H9 (cell line): ENCODE results near the gene PAMR1. TPM values are rescaled to one million over a fixed set of nuclear protein-coding genes. Genes with fewer than 3 reads are reported as not detected.

Source experiments
- DNase-seq: peaks from one replicate; pipeline ENCODE4 v3.0.0-alpha.2; 2017
- H2AFZ ChIP-seq: one replicate; pipeline ENCODE4 v1.6.1; 2013; ENCODE audit warnings: mild to moderate bottlenecking, low read length, control low read depth, moderate library complexity
- H2AK5ac ChIP-seq: 2 replicates; pipeline ENCODE4 v1.6.1; 2013; ENCODE audit warnings: low read length, control low read depth, mixed read lengths; ENCODE audit not compliant: insufficient read length
- H2BK120ac ChIP-seq: one replicate; pipeline ENCODE4 v1.6.1; 2013; ENCODE audit warnings: low read depth, mild to moderate bottlenecking, low read length, control low read depth, inconsistent platforms; ENCODE audit not compliant: poor library complexity, severe bottlenecking
- H2BK12ac ChIP-seq: 2 replicates; pipeline ENCODE4 v1.6.1; 2013; ENCODE audit warnings: low read length, control low read depth, mixed read lengths, low read depth; ENCODE audit not compliant: insufficient read length
- H2BK15ac ChIP-seq: 2 replicates; pipeline ENCODE4 v1.6.1; 2013; ENCODE audit warnings: low read depth, low read length, control low read depth
- H2BK20ac ChIP-seq: one replicate; pipeline ENCODE4 v1.6.1; 2013; ENCODE audit warnings: low read depth, mild to moderate bottlenecking, low read length, control low read depth, inconsistent platforms; ENCODE audit not compliant: poor library complexity, severe bottlenecking
- H2BK5ac ChIP-seq: 2 replicates; pipeline ENCODE4 v1.6.1; 2013; ENCODE audit warnings: low read length, control low read depth, mixed read lengths; ENCODE audit not compliant: insufficient read length
- H3K14ac ChIP-seq: 2 replicates; pipeline ENCODE4 v1.6.1; 2013; ENCODE audit warnings: low read length, control low read depth; ENCODE audit not compliant: insufficient read depth
- H3K18ac ChIP-seq: 2 replicates; pipeline ENCODE4 v1.6.1; 2013; ENCODE audit warnings: low read depth, mild to moderate bottlenecking, mixed read lengths, low read length, control low read depth; ENCODE audit not compliant: insufficient read length
- H3K23ac ChIP-seq: 2 replicates; pipeline ENCODE4 v1.6.1; 2013; ENCODE audit warnings: low read length, control low read depth, mixed read lengths, low read depth; ENCODE audit not compliant: insufficient read length
- H3K23me2 ChIP-seq: 2 replicates; pipeline ENCODE4 v1.6.1; 2013; ENCODE audit warnings: low read depth, mild to moderate bottlenecking, mixed read lengths, low read length, control low read depth; ENCODE audit not compliant: insufficient read length, poor library complexity, severe bottlenecking
- H3K27ac ChIP-seq: 2 replicates; pipeline ENCODE4 v1.5.1; 2013; ENCODE audit warnings: low read length, control low read depth, mixed read lengths, low read depth; ENCODE audit not compliant: insufficient read length
- H3K27me3 ChIP-seq: 2 replicates; pipeline ENCODE4 v1.6.1; 2013; ENCODE audit warnings: low read length, control low read depth, inconsistent platforms; ENCODE audit not compliant: insufficient read depth
- H3K4ac ChIP-seq: 2 replicates; pipeline ENCODE4 v1.6.1; 2013; ENCODE audit warnings: low read depth, mild to moderate bottlenecking, control low read depth, inconsistent platforms, low read length, moderate library complexity
- H3K4me1 ChIP-seq: 2 replicates; pipeline ENCODE4 v1.6.1; 2013; ENCODE audit warnings: low read length, control low read depth, inconsistent platforms; ENCODE audit not compliant: insufficient read depth
- H3K4me2 ChIP-seq: 2 replicates; pipeline ENCODE4 v1.6.1; 2013; ENCODE audit warnings: low read length, control low read depth, mixed read lengths; ENCODE audit not compliant: insufficient read length, insufficient read depth
- H3K56ac ChIP-seq: 2 replicates; pipeline ENCODE4 v1.6.1; 2013; ENCODE audit warnings: low read depth, mild to moderate bottlenecking, mixed read lengths, low read length, control low read depth; ENCODE audit not compliant: insufficient read length
- H3K79me1 ChIP-seq: 2 replicates; pipeline ENCODE4 v1.6.1; 2013; ENCODE audit warnings: low read depth, mild to moderate bottlenecking, moderate library complexity, low read length, control low read depth, inconsistent platforms; ENCODE audit not compliant: insufficient read depth, poor library complexity, severe bottlenecking
- H3K79me2 ChIP-seq: 2 replicates; pipeline ENCODE4 v1.6.1; 2013; ENCODE audit warnings: low read length, control low read depth, inconsistent platforms; ENCODE audit not compliant: insufficient read depth
- H3K9ac ChIP-seq: 2 replicates; pipeline ENCODE4 v1.6.1; 2013; ENCODE audit warnings: low read length, control low read depth, mixed read lengths; ENCODE audit not compliant: insufficient read length; ENCODE audit errors: extremely low read depth
- H3K9me3 ChIP-seq: one replicate; pipeline ENCODE4 v1.6.1; 2013; ENCODE audit warnings: low read depth, low read length, inconsistent platforms; ENCODE audit not compliant: control insufficient read depth
- H3T11ph ChIP-seq: one replicate; pipeline ENCODE4 v1.6.1; 2013; ENCODE audit warnings: mild to moderate bottlenecking, low read length, control low read depth, inconsistent platforms
- H4K20me1 ChIP-seq: one replicate; pipeline ENCODE4 v1.6.1; 2013; ENCODE audit not compliant: control insufficient read depth, insufficient read length, insufficient read depth
- H4K5ac ChIP-seq: 2 replicates; pipeline ENCODE4 v1.6.1; 2013; ENCODE audit warnings: low read depth, mild to moderate bottlenecking, mixed read lengths, low read length, control low read depth; ENCODE audit not compliant: insufficient read length
- H4K8ac ChIP-seq: replicated peaks from 2 replicates; pipeline ENCODE4 v1.6.1; 2013; ENCODE audit warnings: low read length, control low read depth, mixed read lengths, low read depth; ENCODE audit not compliant: insufficient read length
- H4K91ac ChIP-seq: 2 replicates; pipeline ENCODE4 v1.6.1; 2013; ENCODE audit warnings: low read depth, mild to moderate bottlenecking, moderate library complexity, mixed read lengths, low read length, control low read depth; ENCODE audit not compliant: insufficient read length
- H3K27ac Mint-ChIP-seq, 3 experiments: 2 replicates in 2 of 3; 3 replicates in 1 of 3; pipeline ENCODE4 v1.8.0; 2020 to 2021; ENCODE audit warnings: mixed read lengths in 3 of 3, mild to moderate bottlenecking in 1 of 3, moderate library complexity in 1 of 3
- H3K27me3 Mint-ChIP-seq: 2 replicates; pipeline ENCODE4 v1.8.0; 2021; ENCODE audit warnings: low read depth, mild to moderate bottlenecking, moderate library complexity, mixed read lengths
- H3K36me3 Mint-ChIP-seq, 3 experiments: 2 replicates in 2 of 3; 3 replicates in 1 of 3; pipeline ENCODE4 v1.8.0; 2020 to 2021; ENCODE audit warnings: low read depth in 3 of 3, mixed read lengths in 3 of 3; ENCODE audit not compliant: insufficient read depth in 1 of 3
- H3K4me1 Mint-ChIP-seq, 2 experiments: 2 replicates each; pipeline ENCODE4 v1.8.0; 2020; ENCODE audit warnings: mixed read lengths in 2 of 2
- H3K4me3 Mint-ChIP-seq, 2 experiments: 2 replicates in 1 of 2; 3 replicates in 1 of 2; pipeline ENCODE4 v1.8.0; 2020 to 2021; ENCODE audit warnings: mild to moderate bottlenecking in 2 of 2, mixed read lengths in 2 of 2, moderate library complexity in 1 of 2
- H3K9me3 Mint-ChIP-seq, 2 experiments: 2 replicates in 1 of 2; 3 replicates in 1 of 2; pipeline ENCODE4 v1.8.0; 2020; ENCODE audit warnings: mild to moderate bottlenecking in 2 of 2, mixed read lengths in 2 of 2, moderate library complexity in 1 of 2
- CTCF ChIP-seq: fragments of 200-600 bp; sonication (generic); conservative IDR thresholded peaks from 3 replicates; pipeline ENCODE4 v1.8.0; 2021; ENCODE audit warnings: antibody characterized with exemption, mild to moderate bottlenecking
- WGBS: extraction: QIAGEN DNeasy Blood & Tissue Kit; methylation state at CpG from one replicate; pipeline ENCODE4 v1.1.7; 2013; ENCODE audit warnings: missing lambda C conversion rate, low lambda C conversion rate, mixed read lengths; ENCODE audit not compliant: insufficient read length; ENCODE audit errors: extremely low coverage; 5-methylcytosine and 5-hydroxymethylcytosine counted together
- total RNA-seq: library from RNA; stranded (reverse); gene quantifications from 2 replicates; pipeline ENCODE4 v1.2.1, GENCODE V29; 2021

The PAMR1 gene
- total RNA-seq, 1 experiment from 2014 or later = 2.4 TPM

GRCh38 chr11:35559949-35560348, 34.5 kb upstream of the PAMR1 start:
- H3K27ac ChIP-seq = no peak overlapping the region
- Mint-ChIP-seq H3K36me3 (no peaks in the 10 kb centered on the region; a peak in 1 of 7 replicates), H3K4me3 (no peak overlapping the region), H3K27ac (no peak overlapping the region), H3K9me3 (no peaks in the 10 kb centered on the region), H3K27me3 (peaks cover 1% of the 10 kb centered on the region; the same call in 1 of the 2 replicates), H3K4me1 (peaks cover 14 to 16% of the 10 kb centered on the region in 2 experiments)
- H3T11ph ChIP-seq = no peak overlapping the region
- H2BK15ac ChIP-seq = no peak overlapping the region
- H4K8ac ChIP-seq = no peak overlapping the region
- no peak overlapping the region for H3K23ac ChIP-seq
- H3K79me2 ChIP-seq = no peaks in the 10 kb centered on the region
- no peak overlapping the region for H2AFZ ChIP-seq
- H3K27me3 ChIP-seq = no peaks in the 10 kb centered on the region
- H3K18ac ChIP-seq = no peak overlapping the region
- H2BK20ac ChIP-seq = no peak overlapping the region
- H4K20me1 ChIP-seq = no peaks in the 10 kb centered on the region
- no peak overlapping the region for H4K5ac ChIP-seq
- no peak overlapping the region for H2AK5ac ChIP-seq
- no peak overlapping the region for H2BK12ac ChIP-seq
- no CpG with 5 or more reads among the region's 5 CpGs for WGBS
- H3K14ac ChIP-seq = no peak overlapping the region
- H3K4ac ChIP-seq = no peak overlapping the region
- no peak overlapping the region for H3K4me2 ChIP-seq
- no peaks in the 10 kb centered on the region for H3K9me3 ChIP-seq
- no peaks in the 10 kb centered on the region for H3K23me2 ChIP-seq
- H2BK5ac ChIP-seq = no peak overlapping the region
- no peak overlapping the region for H4K91ac ChIP-seq
- H3K56ac ChIP-seq = no peak overlapping the region
- DNase-seq = no peak
- H3K79me1 ChIP-seq = no peaks in the 10 kb centered on the region
- H2BK120ac ChIP-seq = no peak overlapping the region
- peaks cover 7% of the 10 kb centered on the region; the same call in 1 of the 2 replicates for H3K4me1 ChIP-seq
- no peak overlapping the region for H3K9ac ChIP-seq
- no peak for TF ChIP-seq CTCF
